Fibroblast of the conjunctiva (primary cell): ENCODE data around the gene IFT22.
"Not testable (repeated sequence)": the region's sequence is repeated elsewhere in the genome, so short reads cannot be mapped to it uniquely, and the experiment has no call there.

ENCODE experiments used
- DNase-seq: peaks from one replicate; pipeline ENCODE4 v3.0.0-alpha.2; 2010; ENCODE audit warnings: low read depth

IFT22 gene

GRCh38 chr7:101308245-101309085 lies 13.1 kb downstream of the IFT22 start:
- peak; percentile 35 for DNase-seq

GRCh38 chr7:101306307-101306706 lies 15.3 kb downstream of the IFT22 start:
- DNase-seq, result no peak

GRCh38 chr7:101303102-101303701 lies 18.4 kb downstream of the IFT22 start:
- DNase-seq, result no peak

- DNase-seq, result no peak
Observed at GRCh38 chr7:101302641-101303101, 18.9 kb downstream of the IFT22 start.

GRCh38 chr7:101300465-101301376 lies 20.9 kb downstream of the IFT22 start:
- no peak for DNase-seq

GRCh38 chr7:101299511-101300464 lies 21.8 kb downstream of the IFT22 start:
- DNase-seq, result no peak

- no peak for DNase-seq
Observed at GRCh38 chr7:101294832-101295121, 26.8 kb downstream of the IFT22 start.

- no peak for DNase-seq
Observed at GRCh38 chr7:101294039-101294831, 27.4 kb downstream of the IFT22 start.

GRCh38 chr7:101293069-101294021 lies 28.3 kb downstream of the IFT22 start:
- DNase-seq, result not testable (repeated sequence)

GRCh38 chr7:101292566-101292965 lies 29.0 kb downstream of the IFT22 start:
- DNase-seq, result not testable (repeated sequence)

GRCh38 chr7:101290186-101291037 lies 31.2 kb downstream of the IFT22 start:
- DNase-seq, result not testable (repeated sequence)

GRCh38 chr7:101289687-101290086 lies 31.9 kb downstream of the IFT22 start:
- not testable (repeated sequence) for DNase-seq

GRCh38 chr7:101288439-101288838 lies 33.2 kb downstream of the IFT22 start:
- no peak for DNase-seq

- DNase-seq, result no peak
Observed at GRCh38 chr7:101287032-101287431, 34.6 kb downstream of the IFT22 start.

GRCh38 chr7:101285880-101286279 lies 35.7 kb downstream of the IFT22 start:
- not testable (repeated sequence) for DNase-seq

GRCh38 chr7:101285171-101285570 lies 36.4 kb downstream of the IFT22 start:
- DNase-seq, result no peak

- not testable (repeated sequence) for DNase-seq
Observed at GRCh38 chr7:101280912-101281311, 40.7 kb downstream of the IFT22 start.
